ENCODE measurements around the gene TSEN34.

GRCh38 chr19:54173951-54174834 lies 16.9 kb upstream of the TSEN34 start:
- no peak for TF ChIP-seq EZH2phosphoT487 (IDR thresholded peaks at IDR 0.05; ENCODE audit: unreplicated experiment)
- TF ChIP-seq, protein P1, sequence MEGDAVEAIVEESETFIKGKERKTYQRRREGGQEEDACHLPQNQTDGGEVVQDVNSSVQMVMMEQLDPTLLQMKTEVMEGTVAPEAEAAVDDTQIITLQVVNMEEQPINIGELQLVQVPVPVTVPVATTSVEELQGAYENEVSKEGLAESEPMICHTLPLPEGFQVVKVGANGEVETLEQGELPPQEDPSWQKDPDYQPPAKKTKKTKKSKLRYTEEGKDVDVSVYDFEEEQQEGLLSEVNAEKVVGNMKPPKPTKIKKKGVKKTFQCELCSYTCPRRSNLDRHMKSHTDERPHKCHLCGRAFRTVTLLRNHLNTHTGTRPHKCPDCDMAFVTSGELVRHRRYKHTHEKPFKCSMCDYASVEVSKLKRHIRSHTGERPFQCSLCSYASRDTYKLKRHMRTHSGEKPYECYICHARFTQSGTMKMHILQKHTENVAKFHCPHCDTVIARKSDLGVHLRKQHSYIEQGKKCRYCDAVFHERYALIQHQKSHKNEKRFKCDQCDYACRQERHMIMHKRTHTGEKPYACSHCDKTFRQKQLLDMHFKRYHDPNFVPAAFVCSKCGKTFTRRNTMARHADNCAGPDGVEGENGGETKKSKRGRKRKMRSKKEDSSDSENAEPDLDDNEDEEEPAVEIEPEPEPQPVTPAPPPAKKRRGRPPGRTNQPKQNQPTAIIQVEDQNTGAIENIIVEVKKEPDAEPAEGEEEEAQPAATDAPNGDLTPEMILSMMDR (conservative IDR thresholded peaks at IDR 0.05; ENCODE audit: low read depth in 2 of 2) = no peak
- TF ChIP-seq EZH2 (IDR thresholded peaks at IDR 0.05; ENCODE audit: low read depth, unreplicated experiment) = no peak
- TF ChIP-seq, protein P2, sequence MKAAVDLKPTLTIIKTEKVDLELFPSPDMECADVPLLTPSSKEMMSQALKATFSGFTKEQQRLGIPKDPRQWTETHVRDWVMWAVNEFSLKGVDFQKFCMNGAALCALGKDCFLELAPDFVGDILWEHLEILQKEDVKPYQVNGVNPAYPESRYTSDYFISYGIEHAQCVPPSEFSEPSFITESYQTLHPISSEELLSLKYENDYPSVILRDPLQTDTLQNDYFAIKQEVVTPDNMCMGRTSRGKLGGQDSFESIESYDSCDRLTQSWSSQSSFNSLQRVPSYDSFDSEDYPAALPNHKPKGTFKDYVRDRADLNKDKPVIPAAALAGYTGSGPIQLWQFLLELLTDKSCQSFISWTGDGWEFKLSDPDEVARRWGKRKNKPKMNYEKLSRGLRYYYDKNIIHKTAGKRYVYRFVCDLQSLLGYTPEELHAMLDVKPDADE (IDR thresholded peaks at IDR 0.05) = no peak
- TF ChIP-seq JUNB (IDR thresholded peaks at IDR 0.05; ENCODE audit: unreplicated experiment) = no peak
- no peak for TF ChIP-seq NANOG (IDR thresholded peaks at IDR 0.05; ENCODE audit: borderline replicate concordance)
- TF ChIP-seq REST (IDR thresholded peaks at IDR 0.05; ENCODE audit: unreplicated experiment) = no peak
- no peak for TF ChIP-seq POLR2AphosphoS5 (IDR thresholded peaks at IDR 0.05; ENCODE audit: low read depth)
- no peak for TF ChIP-seq CREB1 (CRISPR knock-in tag; IDR thresholded peaks at IDR 0.05; ENCODE audit: low read depth)

All from GM23338 (cell line).